Activated CD4-positive, alpha-beta T cell treated with anti-CD3 and anti-CD28 coated beads, Interleukin-2, amount 50 U/mL, for 1 hour (primary cell): ENCODE measurements around the gene GGN.
"Not testable (repeated sequence)": the region's sequence is repeated elsewhere in the genome, so short reads cannot be mapped to it uniquely, and the experiment has no call there.

Experiments
- DNase-seq: peaks from one replicate; pipeline ENCODE4 v3.0.0-alpha.2; 2020

GGN gene, protein sequence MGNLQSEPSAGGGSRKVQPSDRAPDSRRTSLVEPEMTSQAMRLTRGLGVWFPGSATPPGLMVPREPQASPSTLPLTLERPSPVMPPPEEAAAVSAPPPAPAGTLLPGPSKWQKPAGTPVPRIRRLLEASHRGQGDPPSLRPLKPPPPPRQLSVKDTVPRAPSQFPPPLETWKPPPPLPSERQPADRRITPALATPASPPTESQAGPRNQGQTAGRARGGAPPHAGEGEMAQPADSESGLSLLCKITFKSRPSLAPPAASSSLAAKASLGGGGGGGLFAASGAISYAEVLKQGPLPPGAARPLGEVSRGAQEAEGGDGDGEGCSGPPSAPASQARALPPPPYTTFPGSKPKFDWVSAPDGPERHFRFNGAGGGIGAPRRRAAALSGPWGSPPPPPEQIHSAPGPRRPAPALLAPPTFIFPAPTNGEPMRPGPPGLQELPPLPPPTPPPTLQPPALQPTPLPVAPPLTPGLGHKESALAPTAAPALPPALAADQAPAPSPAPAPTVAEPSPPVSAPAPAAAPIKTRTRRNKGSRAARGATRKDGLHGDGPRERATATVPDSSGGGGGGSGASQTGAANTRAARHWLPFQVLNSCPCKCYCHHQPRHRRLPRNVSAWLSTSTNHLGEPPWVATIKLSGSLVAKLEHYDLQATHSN

DNA sequence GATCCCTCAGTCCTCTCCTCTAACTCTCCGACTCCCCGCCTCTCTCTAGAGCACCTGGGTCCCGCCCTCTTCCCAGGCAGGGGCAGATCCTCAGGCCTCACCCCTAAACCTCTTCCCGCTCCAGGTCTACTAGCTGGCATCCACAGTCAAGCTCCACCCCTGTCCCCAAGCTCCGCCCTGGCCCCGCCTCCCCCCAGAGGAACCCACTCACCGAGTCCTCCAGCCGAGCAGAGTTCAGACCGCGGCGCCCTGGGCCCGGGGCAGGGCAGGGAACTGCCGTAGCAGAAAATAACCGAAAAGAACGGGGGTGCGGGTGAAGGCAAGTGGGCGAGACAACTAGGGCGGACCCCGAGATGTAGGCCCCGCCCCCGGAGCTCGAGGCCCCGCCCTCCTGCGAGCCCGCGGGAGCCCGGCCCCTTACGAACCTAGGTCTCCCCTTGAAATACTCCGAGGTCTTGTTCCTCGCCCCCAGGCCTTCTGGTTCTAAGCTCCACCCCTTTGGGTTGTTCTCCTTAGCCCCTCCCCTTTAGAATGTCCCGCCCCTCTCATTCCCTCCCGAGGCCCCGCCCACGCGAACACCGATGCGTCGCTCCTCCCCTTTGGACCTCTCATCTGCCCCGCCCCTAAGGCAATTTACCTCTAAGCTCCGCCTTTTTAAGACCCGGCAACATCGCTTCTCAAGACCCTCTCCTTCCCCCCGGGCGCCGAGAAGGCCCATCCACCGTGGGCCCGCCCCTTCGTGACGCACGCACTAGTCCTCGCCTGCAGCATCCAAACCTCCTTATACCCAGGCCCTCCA is at the start of gene GGN:
TSS of gene GGN (minus strand) at position 485 of the 799 bp plus-strand sequence. CDS start 773 bp downstream, outside the sequence.
- DNase-seq: peak; percentile 77

DNA sequence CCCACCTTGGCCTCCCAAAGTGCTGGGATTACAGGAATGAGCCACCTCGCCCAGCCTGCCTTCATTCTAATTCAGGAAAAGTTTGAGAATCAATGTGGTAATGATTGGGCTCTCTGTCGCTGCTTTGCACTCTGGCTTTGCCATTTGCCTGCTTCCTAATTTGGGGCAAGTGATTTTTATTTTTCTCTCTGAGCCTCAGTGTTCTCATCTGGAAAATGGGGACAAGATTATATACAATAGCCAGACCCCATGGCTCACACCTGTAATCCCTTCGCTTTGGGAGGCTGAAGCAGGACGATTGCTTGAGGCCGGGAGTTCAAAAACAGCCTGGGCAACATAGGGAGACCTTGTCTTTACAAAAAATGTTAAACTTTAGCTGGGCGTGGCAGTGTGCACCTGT is 49.5 kb upstream of the GGN start:
- no peak for DNase-seq

DNA sequence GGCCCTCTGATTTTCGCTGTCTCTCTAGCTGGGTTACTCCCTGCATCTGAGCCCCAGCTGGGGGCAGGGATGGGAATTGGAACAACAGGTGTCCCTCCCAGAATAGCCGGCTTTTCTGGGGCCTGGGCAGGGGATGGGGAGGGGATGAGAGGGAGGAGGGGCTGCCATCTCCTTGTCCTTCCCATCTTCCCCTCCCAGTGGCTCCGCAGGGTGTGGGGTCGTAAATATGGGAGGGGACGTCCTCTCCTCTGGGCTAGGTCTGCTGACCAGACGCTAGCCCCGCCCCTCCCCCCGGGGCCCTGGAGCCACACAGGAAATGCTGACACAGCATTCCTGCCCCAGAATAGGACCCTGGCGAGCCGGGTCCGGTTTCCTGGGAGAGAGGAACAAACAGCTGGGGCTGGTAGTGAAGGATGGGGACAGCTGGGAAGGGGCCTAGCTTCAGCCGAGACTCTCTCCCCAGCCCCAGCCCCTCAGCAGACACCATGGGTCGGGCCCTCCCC is 46.8 kb upstream of the GGN start:
- DNase-seq: no peak

DNA sequence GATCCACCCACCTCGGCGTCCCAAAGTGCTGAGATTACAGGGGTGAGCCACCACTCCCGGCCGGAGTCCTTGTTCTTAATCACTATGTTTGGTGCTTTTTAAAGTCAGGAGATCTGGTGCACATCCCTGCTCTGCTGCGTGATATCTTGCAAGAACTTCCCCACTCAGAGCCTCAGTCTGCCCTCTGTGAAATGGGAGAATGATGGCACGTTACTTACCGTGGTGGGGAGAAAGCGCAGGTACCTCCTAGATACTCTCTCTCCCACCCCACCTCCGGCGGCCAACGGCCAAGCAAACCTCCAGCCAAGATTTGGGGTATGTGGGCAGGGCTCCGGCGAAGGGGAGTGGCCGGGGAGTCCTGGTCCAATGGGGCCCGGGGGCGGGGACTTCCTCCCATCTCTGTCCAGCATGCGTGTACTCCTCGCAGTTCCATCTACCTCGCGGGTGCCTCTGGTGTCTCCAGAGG is 45.5 kb upstream of the GGN start, which contains the start of gene RYR1:
TSS of gene RYR1 (plus strand) at position 424 of the 466 bp plus-strand sequence. CDS start 139 bp downstream, outside the sequence.
- DNase-seq: peak; percentile 31

DNA sequence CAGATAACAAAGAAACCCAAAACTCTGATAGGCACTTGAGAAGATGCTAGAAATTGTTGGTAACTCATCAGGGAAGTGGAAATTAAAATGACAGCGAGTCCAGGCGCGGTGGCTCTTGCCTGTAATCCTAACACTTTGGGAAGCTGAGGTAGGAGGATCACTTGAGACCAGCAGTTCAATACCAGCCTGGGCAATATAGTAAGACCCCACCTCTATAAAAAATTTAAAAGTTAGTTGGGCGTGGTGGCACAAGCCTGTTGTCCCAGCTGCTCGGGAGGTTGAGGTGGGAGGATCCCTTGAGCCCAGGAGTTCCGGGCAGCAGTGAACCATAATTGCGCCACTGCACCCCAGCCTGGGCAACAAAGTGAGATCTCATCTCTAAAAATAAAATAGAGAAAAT is 43.1 kb upstream of the GGN start:
- DNase-seq: no peak

DNA sequence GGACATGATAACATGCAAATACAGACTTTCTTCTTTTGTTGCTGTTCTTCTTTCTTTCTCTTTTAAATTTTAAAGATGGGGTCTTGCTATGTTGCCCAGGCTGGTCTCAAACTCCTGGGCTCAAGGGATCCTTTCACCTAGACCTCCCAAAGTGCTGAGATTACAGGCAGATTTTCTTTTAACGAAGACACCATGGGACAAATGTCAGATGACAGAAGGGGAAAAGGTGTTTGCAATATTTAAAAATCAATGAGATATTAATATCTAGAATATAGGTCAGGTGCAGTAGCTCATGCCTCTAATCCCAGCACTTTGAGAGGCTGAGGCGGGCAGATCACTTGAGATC is 42.0 kb upstream of the GGN start:
- no peak for DNase-seq

DNA sequence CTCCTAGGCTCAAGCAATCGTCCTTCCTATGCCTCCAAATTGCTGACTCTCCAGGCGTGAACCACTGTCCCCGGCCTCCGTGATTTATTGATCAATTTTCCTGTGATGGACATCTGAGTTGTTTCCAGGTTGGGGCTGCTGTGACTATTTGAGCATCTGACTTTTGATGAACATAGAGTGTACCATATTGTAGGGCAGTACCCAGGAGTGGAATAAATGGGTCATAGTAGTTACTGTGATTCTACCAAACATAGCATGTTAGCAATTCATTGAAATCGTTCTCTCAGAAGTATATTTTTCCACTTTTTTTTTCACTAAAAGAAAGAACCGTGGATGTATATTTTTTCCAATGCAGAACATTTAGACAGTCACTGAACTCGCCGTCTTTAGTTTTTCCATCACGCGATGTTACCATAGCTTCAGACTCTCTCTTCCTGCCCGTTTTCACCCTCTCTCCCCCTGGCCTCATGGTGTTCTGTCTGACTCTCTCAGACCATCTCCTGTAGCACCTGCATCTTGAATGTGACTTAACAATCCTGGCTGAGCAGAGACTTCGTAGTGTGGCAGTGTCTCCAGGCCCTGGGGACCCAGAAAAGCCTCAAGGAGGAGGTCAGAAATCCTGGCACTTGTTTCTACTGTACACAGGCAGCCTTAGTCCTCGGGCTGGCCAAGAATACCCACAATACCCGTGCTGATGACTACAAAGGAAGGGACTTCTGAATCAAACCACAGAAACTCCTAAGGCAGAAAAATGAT is 41.4 kb upstream of the GGN start:
- no peak for DNase-seq

DNA sequence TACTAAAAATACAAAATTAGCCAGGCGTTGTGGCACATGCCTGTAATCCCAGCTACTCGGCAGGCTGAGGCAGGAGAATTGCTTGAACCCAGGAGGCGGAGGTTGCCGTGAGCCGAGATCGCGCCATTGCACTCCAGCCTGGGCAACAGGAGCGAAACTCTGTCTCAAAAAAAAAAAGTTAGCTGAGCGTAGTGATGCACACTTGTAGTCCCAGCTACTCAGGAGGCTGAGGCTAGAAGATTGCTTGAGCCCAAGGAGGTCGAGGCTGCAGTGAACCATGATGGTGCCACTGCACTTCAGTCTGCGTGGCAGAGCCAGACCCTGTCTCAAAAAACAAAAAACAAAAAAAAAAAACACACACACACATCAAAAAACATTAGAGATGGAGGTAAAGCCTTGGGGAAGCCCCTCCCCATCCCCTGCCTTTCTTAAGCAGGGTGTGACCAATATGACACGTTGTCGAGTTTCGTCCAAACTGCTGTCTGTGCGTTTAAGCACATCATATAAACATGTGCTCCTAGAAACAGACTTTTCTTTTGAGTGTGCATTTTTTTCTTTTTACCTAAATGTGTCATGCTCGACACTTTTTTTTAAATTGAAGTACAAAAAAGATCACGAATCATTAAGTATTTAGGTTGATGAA is 39.3 kb upstream of the GGN start:
- not testable (repeated sequence) for DNase-seq

DNA sequence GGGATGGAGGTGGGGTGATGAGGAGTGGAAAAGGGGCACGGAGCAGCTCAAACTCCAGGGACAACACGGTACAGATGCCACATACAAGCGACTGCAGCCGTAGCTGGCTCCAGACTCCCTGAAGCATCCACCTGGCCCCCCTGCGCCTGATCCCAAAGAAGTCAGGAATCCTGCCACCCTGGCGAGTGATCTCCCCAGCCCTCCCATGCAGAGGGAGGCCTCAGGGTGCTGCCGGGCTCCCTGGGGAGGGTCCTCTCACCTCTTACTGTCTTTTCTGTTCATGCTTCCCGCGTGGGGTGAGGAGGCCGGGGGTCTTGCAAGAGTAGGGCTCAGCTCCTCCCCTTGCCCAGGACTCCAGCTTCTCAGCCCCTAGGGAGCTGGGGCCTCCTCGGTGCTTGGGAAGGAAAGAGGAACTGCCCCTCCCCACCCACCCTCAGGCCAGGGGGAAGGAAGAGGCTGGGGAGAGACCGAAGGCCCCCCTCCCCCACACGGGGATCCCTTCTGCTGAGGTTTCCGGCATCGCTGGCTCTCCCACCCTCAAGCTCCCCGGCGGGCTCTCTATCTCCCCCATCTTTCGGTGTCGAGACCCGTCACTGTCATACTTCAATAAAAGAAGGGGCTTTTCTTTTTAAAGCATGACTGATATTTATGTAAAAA is 38.1 kb upstream of the GGN start, which contains the start of gene RASGRP4:
TSS of gene RASGRP4 (minus strand) at position 410 of the 657 bp plus-strand sequence. CDS start at position 282, 128 bp downstream.
- DNase-seq: no peak

DNA sequence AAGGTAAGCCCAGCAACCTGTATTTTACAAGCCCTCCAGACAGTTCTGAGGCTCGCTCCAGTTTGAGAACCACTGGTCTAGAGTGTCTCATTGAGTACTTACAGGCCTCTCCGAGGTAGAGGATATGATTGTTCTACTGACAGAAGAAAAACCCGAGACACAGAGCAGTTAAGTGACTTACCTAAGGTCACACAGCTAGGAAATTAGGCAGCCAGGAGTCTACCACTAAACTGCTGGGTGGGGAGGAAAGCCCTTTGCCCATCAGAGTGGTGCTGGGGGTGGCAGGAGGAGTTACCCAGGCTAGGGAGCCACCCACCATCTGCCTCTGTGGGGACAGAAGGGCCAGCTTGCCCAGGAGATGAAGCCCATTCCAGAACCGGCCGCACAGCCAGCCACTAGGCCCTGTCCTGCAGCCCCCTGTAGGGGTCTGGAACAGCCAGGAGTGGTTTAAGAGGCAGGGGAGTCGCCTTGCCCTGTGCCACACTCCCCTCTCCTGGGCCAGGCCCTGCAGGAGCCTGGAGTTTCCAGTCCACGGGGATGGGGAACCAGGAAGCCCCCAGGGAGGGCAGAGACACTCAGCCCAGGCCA is 37.5 kb upstream of the GGN start:
- DNase-seq: no peak

DNA sequence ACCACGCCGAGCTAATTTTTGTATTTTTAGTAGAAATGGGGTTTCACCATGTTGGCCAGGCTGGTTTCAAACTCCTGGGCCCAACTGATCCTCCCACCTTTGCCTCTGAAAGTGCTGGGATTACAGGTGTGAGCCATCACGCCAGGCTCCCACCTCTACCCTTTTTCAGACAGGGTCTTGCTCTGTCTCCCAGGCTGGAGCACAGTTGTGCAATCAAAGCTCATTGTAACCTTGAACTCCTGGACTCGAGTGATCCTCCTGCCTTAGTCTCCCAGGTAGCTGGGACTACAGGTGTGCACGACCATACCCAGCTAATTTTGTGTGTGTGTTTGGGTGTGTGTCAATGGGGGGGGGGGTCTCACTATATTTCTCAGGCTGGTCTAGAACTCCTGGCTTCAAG is 36.4 kb upstream of the GGN start:
- no peak for DNase-seq

DNA sequence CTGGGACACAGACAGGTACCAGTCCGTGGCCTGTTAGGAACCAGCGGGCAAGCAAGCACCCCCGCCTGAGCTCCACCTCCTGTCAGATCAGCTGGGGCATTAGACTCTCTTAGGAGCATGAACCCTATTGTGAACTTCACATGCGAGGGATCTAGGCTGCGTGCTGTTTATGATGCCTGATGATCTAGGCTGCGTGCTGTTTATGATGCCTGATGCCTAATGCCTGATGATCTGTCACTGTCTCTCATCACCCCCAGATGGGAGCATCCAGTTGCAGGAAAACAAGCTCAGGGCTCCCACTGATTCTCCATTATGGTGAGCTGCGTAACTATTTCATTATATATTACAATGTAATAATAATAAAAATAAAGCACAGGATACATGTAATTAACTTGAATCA is 34.6 kb upstream of the GGN start:
- no peak for DNase-seq

DNA sequence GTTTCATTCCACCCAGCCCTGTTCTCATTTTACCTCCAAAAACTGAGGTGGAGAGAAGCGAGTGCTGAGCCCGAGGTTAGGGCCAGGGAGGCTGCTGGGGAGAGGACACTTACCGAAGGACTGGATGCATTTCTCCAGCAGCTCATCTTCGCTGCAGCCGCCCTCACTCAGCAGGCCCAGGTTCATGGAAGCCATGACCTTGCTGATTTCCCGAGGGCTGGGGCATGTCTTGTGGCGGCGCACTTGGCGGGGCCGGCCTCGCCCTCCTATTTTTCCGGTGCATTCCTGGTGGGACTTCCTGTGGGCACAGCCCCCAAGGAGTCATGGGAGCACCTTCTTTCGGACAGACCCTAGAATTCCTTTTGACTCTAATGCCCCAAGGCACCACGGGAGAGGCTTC is 34.0 kb upstream of the GGN start:
- no peak for DNase-seq

DNA sequence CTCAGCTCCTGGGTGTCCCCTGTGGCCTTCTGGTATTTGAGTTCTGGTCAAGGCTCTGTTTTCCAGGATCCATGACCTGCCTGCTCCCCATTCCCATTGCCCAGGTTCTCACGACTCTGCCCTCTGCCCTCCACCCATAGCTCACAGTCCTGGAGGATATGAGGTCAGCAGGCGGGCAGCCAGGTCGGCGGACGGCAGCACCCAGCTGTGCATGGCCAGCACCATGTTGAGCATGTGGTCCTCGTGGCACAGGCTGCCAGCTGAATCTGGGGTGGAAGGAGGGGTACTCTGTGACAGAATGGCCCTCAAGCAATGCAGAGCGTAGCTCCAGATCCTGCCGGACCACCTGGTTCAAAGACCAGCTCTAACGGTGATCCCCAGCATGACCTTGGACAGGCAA is 33.1 kb upstream of the GGN start:
- no peak for DNase-seq

DNA sequence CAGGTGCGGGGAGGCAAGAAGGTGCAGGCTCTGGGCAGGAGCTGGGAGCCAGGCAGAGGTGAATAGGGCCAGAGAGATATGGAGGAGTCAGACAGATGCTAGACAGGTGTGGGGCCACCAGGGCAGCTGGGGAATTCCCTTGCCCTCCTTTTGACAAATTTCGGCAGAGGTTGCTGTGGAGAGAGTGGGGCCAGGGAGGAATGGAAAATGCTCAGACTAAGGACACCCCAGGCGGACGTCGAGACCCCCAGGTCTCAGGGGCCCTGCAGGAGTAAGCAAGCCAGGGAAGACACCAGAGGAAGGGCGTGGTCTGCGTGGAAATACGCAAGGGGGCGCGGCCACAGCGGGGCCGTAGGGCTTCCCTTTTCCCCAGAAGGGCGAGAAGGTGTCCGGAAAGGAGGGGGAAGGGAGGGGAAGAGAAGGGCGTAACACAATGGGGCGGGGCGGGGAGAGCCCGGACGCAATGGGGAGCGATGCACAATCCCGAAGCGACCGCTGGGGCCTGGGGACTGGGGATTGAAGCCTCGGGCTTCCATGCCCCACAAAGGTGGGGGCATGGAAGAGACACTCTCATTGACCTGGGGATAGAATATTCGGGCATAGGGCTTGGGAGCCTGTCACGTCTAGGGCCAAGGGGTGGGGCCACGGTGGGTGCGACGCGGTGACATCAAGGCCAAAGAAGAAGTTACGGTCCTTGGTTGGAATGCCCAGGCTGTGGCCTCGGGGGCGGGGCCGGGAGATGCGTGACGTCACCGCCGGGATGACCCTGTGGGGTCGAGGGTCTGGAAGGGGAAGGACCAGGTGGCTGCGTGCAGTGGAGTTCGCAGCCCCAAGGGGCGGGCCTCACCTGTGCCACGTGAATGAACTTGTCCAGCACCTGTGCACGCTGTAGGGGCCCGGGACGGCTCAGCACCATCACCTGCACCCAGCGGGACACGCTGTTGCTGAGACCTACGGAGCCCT is 30.0 kb upstream of the GGN start:
- peak; percentile 40 for DNase-seq

DNA sequence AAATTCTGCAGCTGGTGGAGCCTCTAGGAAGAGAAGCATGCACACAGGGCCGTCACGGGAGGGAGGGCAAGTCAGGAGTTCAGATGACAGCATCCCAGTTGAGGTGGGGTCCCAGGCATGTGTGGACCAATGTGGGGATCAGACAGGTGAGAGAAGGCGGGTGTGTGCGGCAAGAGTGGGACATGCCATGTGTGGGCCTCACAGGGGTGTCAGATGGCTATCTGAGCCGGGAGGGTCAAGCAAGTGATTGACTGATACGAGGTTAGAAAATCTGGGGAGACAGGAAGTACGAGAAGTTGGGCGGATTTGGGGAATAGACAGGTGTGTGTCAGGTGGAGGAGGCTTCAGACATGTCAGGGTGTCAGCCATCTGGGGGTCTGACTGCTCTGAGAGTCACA is 29.3 kb upstream of the GGN start:
- DNase-seq: no peak

DNA sequence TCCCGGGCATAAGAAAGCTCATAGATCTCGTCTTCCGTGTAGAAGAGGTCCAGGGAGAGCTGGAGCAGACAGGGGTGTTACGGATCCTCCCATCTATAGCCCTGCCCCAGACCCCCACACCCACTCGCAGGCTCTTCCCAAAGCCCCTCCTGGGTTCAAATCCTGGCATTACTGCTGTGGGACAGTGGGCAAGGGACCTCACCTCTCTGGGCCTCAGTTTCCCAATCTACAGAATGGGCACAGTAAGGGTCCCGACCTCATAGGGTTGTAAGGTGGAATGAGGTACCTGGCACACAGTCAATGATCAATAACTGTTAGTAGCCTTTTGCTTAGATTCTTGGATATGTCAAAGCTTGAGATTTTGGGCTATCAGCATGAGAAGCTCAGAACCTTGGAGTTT is 25.6 kb upstream of the GGN start:
- no peak for DNase-seq

DNA sequence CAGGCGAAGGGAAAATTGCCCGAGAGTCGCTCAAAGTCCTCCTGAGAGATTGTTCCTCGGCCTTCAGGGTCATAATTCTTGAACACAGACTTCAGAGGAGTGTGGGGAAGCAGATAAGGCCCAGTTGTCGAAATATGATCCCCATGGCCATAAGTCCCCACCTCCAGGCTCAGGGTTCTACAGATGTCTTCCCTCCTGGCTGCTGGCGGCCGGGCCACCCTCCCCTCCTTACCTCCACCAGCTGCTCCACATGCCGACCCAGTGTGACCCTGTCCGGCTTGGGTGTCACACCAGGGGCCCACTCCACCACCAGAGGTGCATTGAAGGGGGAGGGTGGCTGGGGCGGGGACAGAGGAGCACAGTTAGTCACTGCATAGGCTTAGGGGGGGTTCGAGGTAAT is 25.1 kb upstream of the GGN start:
- DNase-seq: no peak

DNA sequence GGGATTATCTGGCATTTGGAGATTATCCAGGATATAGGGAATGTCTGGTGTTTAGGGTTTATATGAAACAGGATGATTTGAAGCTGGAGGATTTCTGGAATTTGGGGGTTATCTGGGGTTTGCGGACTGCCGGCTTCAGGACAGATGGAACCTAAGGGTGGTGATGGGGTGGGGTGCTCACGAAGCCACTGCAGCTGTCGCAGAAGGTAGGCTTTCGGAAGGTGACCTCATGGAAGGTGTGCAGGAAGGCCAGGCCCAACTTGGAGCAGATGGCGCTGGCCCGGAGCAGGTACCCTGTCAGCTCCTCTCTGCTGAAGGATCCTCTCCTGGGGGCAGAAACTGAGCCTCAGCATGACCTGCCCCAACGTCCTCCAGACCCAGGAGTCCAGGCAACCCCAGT is 24.7 kb upstream of the GGN start:
- DNase-seq: no peak

DNA sequence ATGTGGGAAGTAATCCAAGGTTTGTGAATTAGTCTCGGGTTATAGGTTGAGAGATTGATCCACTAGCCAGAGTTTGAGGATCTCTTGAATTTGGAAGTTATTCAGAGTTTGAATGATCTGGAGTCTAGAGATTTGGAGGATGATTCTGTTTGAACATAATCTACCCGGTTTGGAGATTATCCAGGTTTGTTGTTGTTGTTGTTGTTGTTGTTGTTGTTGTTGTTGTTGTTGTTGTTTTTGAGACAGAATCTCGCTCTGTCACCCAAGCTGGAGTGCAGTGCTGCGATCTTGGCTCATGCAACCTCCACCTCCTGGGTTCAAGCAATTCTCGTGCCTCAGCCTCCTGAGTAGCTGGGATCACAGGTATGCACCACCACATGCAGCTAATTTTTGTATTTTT is 24.1 kb upstream of the GGN start:
- DNase-seq: not testable (repeated sequence)
